Stomach (tissue), 9 donors: ENCODE measurements around the gene CAMSAP1. TPM values are rescaled to one million over a fixed set of nuclear protein-coding genes. Genes with fewer than 3 reads are reported as not detected.

Source experiments
- DNase-seq, 2 donors: peaks; one replicate each; pipeline versions ENCODE4 v3.0.0 to v3.0.0-alpha.2; 2013 to 2019
- H3K27ac ChIP-seq, 5 donors: fragments of 200-600 bp in 4 of 5; sonication (generic) in 4 of 5; one replicate each; pipeline ENCODE4 v1.5.1; 2013 to 2019; ENCODE audit warnings: mild to moderate bottlenecking in 1 of 5, moderate library complexity in 1 of 5
- H3K27me3 ChIP-seq, 3 donors: fragments of 200-600 bp; sonication (generic); one replicate each; pipeline ENCODE4 v1.5.1; 2017 to 2019; ENCODE audit warnings: mixed run types in 1 of 3
- H3K36me3 ChIP-seq, 4 donors: fragments of 200-600 bp; sonication (generic); 1 replicate in 3 of 4; 2 replicates in 1 of 4; pipeline ENCODE4 v1.5.1; 2016 to 2019
- H3K4me1 ChIP-seq, 4 donors: fragments of 200-600 bp; sonication (generic); one replicate each; pipeline ENCODE4 v1.5.1; 2016 to 2019
- H3K4me3 ChIP-seq, 4 donors: fragments of 200-600 bp; sonication (generic) in 3 of 4; one replicate each; pipeline ENCODE4 v1.5.1; 2016 to 2019; ENCODE audit warnings: mild to moderate bottlenecking in 1 of 4
- H3K9me3 ChIP-seq, 4 donors: fragments of 200-600 bp; sonication (generic); one replicate each; pipeline ENCODE4 v1.5.1; 2016 to 2019
- CTCF ChIP-seq, 7 experiments: fragments of 450-650 bp in 4 of 7; fragments of 200-600 bp in 3 of 7; sonication (generic) in 3 of 7; IDR thresholded peaks; one replicate each; pipeline ENCODE4 v1.5.1; 2016 to 2019; ENCODE audit warnings: antibody characterized with exemption in 7 of 7, control low read depth in 2 of 7, mild to moderate bottlenecking in 1 of 7
- EP300 ChIP-seq: sonication (generic); formaldehyde crosslinking; IDR thresholded peaks from one replicate; pipeline ENCODE4 v1.6.1; 2017; ENCODE audit warnings: antibody characterized with exemption
- POLR2A ChIP-seq, 4 donors: fragments of 450-650 bp; IDR thresholded peaks; one replicate each; pipeline ENCODE4 v1.6.1; 2016; ENCODE audit warnings: antibody characterized with exemption in 4 of 4, control low read depth in 2 of 4, mild to moderate bottlenecking in 1 of 4, moderate library complexity in 1 of 4
- POLR2AphosphoS5 ChIP-seq, 3 donors: sonication (generic); formaldehyde crosslinking; IDR thresholded peaks; one replicate each; pipeline ENCODE4 v1.6.1; 2016; ENCODE audit warnings: antibody characterized with exemption in 3 of 3
- WGBS, 5 donors: extraction: QIAGEN DNeasy Blood & Tissue Kit in 3 of 5; methylation state at CpG; one replicate each; pipeline versions ENCODE4 v1.1.5 to v1.1.7; 2013 to 2018; 5-methylcytosine and 5-hydroxymethylcytosine counted together
- intact Hi-C: fragments of 100-400 bp; cut with DNase I; formaldehyde crosslinking; loops from one replicate; pipeline ENCODE4 v1.15.1; 2023; ENCODE audit warnings: low total_unique reads
- polyA plus RNA-seq, 3 donors: library from polyadenylated mRNA; stranded (reverse); fragments of 200-250 nt; gene quantifications; one replicate each; pipeline ENCODE4 v1.2.3, GENCODE V29; 2013
- total RNA-seq, 5 donors: library from RNA; depleted of rRNA; stranded (reverse); fragments of >200 nt; gene quantifications; one replicate each; pipeline versions ENCODE4 v1.1.0 to v1.2.3, GENCODE V29; 2014 to 2016
- donor health status: healthy with polysubstance abuse.
- donor health status: Bipolar disorder and iron deficiency.
- donor health status: healthy.

The CAMSAP1 gene
- total and polyA plus RNA-seq, 8 donors, result 2.4 to 238 (median 12.7) TPM

- 67 to 81% (median 73%) methylated on average over 23 to 35 of the region's 35 CpGs for WGBS, 5 donors
- H3K36me3 ChIP-seq, result no peaks in the 10 kb centered on the region
Measured at GRCh38 chr9:135791431-135792267, 115.7 kb downstream of the CAMSAP1 start.

GRCh38 chr9:135790850-135791249 is 116.5 kb downstream of the CAMSAP1 start:
- Histone ChIP-seq H3K9me3 (no peaks in the 10 kb centered on the region), H3K27ac (no peak overlapping the region), H3K4me3 (no peak overlapping the region), H3K36me3 (no peaks in the 10 kb centered on the region), H3K27me3 (peaks cover 0 to 50% (median 3%) of the 10 kb centered on the region in 3 donors), H3K4me1 (no peaks in the 10 kb centered on the region)
- intact Hi-C loops, result no loop called here
- no peak for DNase-seq
- no peak for TF ChIP-seq POLR2A (IDR thresholded peaks at IDR 0.05)
- no peak for TF ChIP-seq CTCF (IDR thresholded peaks at IDR 0.05)
- no peak for TF ChIP-seq EP300
- TF ChIP-seq POLR2AphosphoS5 (IDR thresholded peaks at IDR 0.05), result no peak
- WGBS, 5 donors, result 75 to 85% (median 77%) methylated on average over 8 to 11 of the region's 11 CpGs

More at GRCh38 chr9:135791431-135792267, 115.7 kb downstream of the CAMSAP1 start:
- intact Hi-C loops, result no loop called here
- Histone ChIP-seq H3K9me3 (no peaks in the 10 kb centered on the region), H3K4me1 (no peaks in the 10 kb centered on the region), H3K27ac (no peak overlapping the region), H3K4me3 (no peak overlapping the region), H3K27me3 (peaks cover 0 to 42% (median 3%) of the 10 kb centered on the region in 3 donors)
- no peak for DNase-seq
- no peak for TF ChIP-seq CTCF (IDR thresholded peaks at IDR 0.05)
- TF ChIP-seq POLR2A (IDR thresholded peaks at IDR 0.05), result no peak
- no peak for TF ChIP-seq EP300
- no peak for TF ChIP-seq POLR2AphosphoS5 (IDR thresholded peaks at IDR 0.05)

- H3K4me3 ChIP-seq, result no peak overlapping the region
- 84 to 95% (median 87%) methylated on average over 8 to 10 of the region's 10 CpGs for WGBS, 5 donors
- H3K36me3 ChIP-seq, result no peaks in the 10 kb centered on the region
- TF ChIP-seq CTCF (IDR thresholded peaks at IDR 0.05) (no peak), POLR2A (IDR thresholded peaks at IDR 0.05) (no peak), EP300 (no peak), POLR2AphosphoS5 (IDR thresholded peaks at IDR 0.05) (no peak)
- intact Hi-C loops, result no loop called here
- H3K4me1 ChIP-seq, result no peaks in the 10 kb centered on the region
- H3K27me3 ChIP-seq, result peaks cover 0 to 55% (median 3%) of the 10 kb centered on the region in 3 donors
- DNase-seq, result no peak
- H3K27ac ChIP-seq, result no peak overlapping the region
- H3K9me3 ChIP-seq, result no peaks in the 10 kb centered on the region
Measured at GRCh38 chr9:135790356-135790755, 117.0 kb downstream of the CAMSAP1 start.

GRCh38 chr9:135789838-135790291 is 117.5 kb downstream of the CAMSAP1 start:
- H3K27me3 ChIP-seq, result peaks cover 0 to 59% (median 3%) of the 10 kb centered on the region in 3 donors
- intact Hi-C loops, result no loop called here
- H3K36me3 ChIP-seq, result no peaks in the 10 kb centered on the region
- TF ChIP-seq EP300 (no peak), CTCF (IDR thresholded peaks at IDR 0.05) (no peak), POLR2AphosphoS5 (IDR thresholded peaks at IDR 0.05) (no peak), POLR2A (IDR thresholded peaks at IDR 0.05) (no peak)
- H3K4me3 ChIP-seq, result no peak overlapping the region
- DNase-seq, result no peak
- no peaks in the 10 kb centered on the region for H3K9me3 ChIP-seq
- 84 to 90% (median 87%) methylated on average over 12 to 13 of the region's 13 CpGs for whole genome bisulfite sequencing, 5 donors
- H3K4me1 ChIP-seq, result no peaks in the 10 kb centered on the region
- no peak overlapping the region for H3K27ac ChIP-seq
